ENCODE results near the gene CPN2. TPM values are rescaled to one million over a fixed set of nuclear protein-coding genes. Genes with fewer than 3 reads are reported as not detected.
A peak's percentile ranks its signal among the peaks of the same experiment; 100 is the strongest.

Gene CPN2
- total and polyA plus RNA-seq, 2 of the 8 experiments (the other 6 are each of a cell fraction or from before 2014, with no cell fraction given) = 0.03 TPM; not detected in 1

DNA sequence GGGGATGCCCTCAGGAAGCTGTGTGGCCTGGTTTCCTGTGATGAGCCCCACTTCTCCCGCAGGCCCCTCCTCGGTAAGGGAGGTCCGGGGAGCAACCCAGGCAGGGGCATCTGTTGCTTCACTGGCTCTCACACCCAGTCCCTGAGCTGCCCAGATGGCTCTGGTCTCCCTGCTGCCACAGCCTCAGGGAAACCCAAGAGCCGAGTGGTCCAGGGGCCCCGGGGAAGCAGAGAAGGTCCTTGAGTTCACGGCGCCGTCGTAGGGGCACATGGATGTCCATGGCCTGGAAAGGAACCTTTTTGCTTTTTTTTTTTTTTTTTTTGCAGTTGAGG is 31.7 kb upstream of the CPN2 start:
- Histone ChIP-seq H3K23ac (ENCODE audit: insufficient read length) (no peak overlapping the region), H2BK12ac (ENCODE audit: low read depth, low read length) (no peak overlapping the region), H3K79me1 (ENCODE audit: low read depth, low read length) (no peaks in the 10 kb centered on the region), H2AK5ac (ENCODE audit: low read depth, low read length) (no peak overlapping the region), H3K79me2 (ENCODE audit: control insufficient read depth in 1 of 2, insufficient read depth in 2 of 2, low read length in 2 of 2) (no peaks in the 10 kb centered on the region), H4K91ac (replicated peaks; ENCODE audit: insufficient read length, low read length) (no peak overlapping the region), H2AFZ (ENCODE audit: low read length) (no peak overlapping the region), H4K8ac (ENCODE audit: extremely low read depth, insufficient read depth, low read length) (no peak overlapping the region), H2BK5ac (ENCODE audit: low read depth, low read length) (no peak overlapping the region), H3K9ac (replicated peaks in 1 of 4; ENCODE audit: extremely low read depth in 1 of 4, low read depth in 3 of 4, low read length in 3 of 4) (no peak overlapping the region), H3K27ac (ENCODE audit: low read depth, low read length) (no peak overlapping the region), H3K4ac (replicated peaks; ENCODE audit: insufficient read length, low read depth, low read length) (no peak overlapping the region), H3K4me1 (replicated peaks in 1 of 4; ENCODE audit: control insufficient read depth in 3 of 4, insufficient read depth in 4 of 4, low read length in 3 of 4) (peaks cover 0 to 10% (median 6%) of the 10 kb centered on the region in 4 experiments; a peak in 6 of 7 replicates), H3K9me3 (ENCODE audit: insufficient read depth in 2 of 2, low read depth in 1 of 2, low read length in 1 of 2) (no peaks in the 10 kb centered on the region), H3K27me3 (replicated peaks in 1 of 4; ENCODE audit: control insufficient read depth in 3 of 4, extremely low read depth in 1 of 4, insufficient read depth in 3 of 4, low read length in 3 of 4) (no peaks in the 10 kb centered on the region; a peak in 1 of 7 replicates), H2BK20ac (ENCODE audit: low read length) (no peak overlapping the region), H3K14ac (ENCODE audit: insufficient read length) (no peak overlapping the region), H3K4me2 (ENCODE audit: insufficient read depth in 1 of 2, low read depth in 2 of 2, low read length in 2 of 2) (no peak overlapping the region), H3K18ac (ENCODE audit: extremely low read depth, low read length) (no peak overlapping the region), H3K23me2 (ENCODE audit: low read depth, low read length) (no peaks in the 10 kb centered on the region), H3K4me3 (ENCODE audit: extremely low read depth in 1 of 4, insufficient read depth in 2 of 4, low read depth in 3 of 4, low read length in 4 of 4) (no peak overlapping the region; a peak in 1 of 8 replicates), H2BK120ac (replicated peaks; ENCODE audit: low read depth, low read length) (no peak overlapping the region), H3K56ac (replicated peaks; ENCODE audit: insufficient read length, low read depth, low read length) (no peak overlapping the region), H3K36me3 (ENCODE audit: control insufficient read depth in 2 of 4, insufficient read depth in 4 of 4, low read length in 3 of 4) (no peaks in the 10 kb centered on the region), H4K5ac (ENCODE audit: insufficient read length, low read depth, low read length) (no peak overlapping the region), H4K20me1 (replicated peaks in 1 of 2; ENCODE audit: control insufficient read depth in 1 of 2, insufficient read depth in 2 of 2, low read length in 2 of 2) (no peaks in the 10 kb centered on the region), H2BK15ac (ENCODE audit: low read length) (no peak overlapping the region)
- FAIRE-seq (no peak), DNase-seq (ENCODE audit: low read depth in 1 of 2, low spot score in 2 of 2) (peak in 1 of 2 experiments; percentile 53)
- ChIA-PET CTCF (ENCODE audit: partially characterized antibody) (interaction anchor here (0.6 to 1.8 kb wide), 6 partner anchors 12 to 581 kb away, joined by 3 to 6 read pairs (median 4); no protein-coding TSS in a partner anchor), POLR2A (ENCODE audit: partially characterized antibody) (interaction anchor here (0.9 to 2.0 kb wide), 3 partner anchors 12 to 19 kb away, joined by 3 to 8 read pairs (median 6); partner anchors contain the start of gene LRRC15)
- 97% methylated on average over 9 of the region's 9 CpGs; no CpG with 5 or more reads in 1 of the 2 experiments for WGBS, 2 experiments (ENCODE audit: extremely low coverage in 1 of 2, insufficient coverage in 1 of 2, insufficient read length in 1 of 2, insufficient replicate concordance in 2 of 2, low coverage in 1 of 2, low lambda C conversion rate in 2 of 2, missing lambda C conversion rate in 1 of 2)
- no peak for TF ChIP-seq SAP30 (IDR thresholded peaks at IDR 0.05; ENCODE audit: insufficient read depth, insufficient replicate concordance, low read length)
- TF ChIP-seq NANOG (IDR thresholded peaks at IDR 0.05; ENCODE audit: insufficient read depth, low read depth, low read length, poor library complexity, severe bottlenecking) = no peak
- TF ChIP-seq JUND (IDR thresholded peaks at IDR 0.05; ENCODE audit: low read length) = no peak
- TF ChIP-seq SUZ12 (IDR thresholded peaks at IDR 0.05; ENCODE audit: low read length) = no peak
- TF ChIP-seq NRF1 (IDR thresholded peaks at IDR 0.05; ENCODE audit: low read depth, low read length) = no peak
- TF ChIP-seq, protein P1, sequence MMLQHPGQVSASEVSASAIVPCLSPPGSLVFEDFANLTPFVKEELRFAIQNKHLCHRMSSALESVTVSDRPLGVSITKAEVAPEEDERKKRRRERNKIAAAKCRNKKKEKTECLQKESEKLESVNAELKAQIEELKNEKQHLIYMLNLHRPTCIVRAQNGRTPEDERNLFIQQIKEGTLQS (IDR thresholded peaks at IDR 0.05; ENCODE audit: insufficient read depth, low read depth, low read length) = no peak
- no peak for TF ChIP-seq GTF2F1 (IDR thresholded peaks at IDR 0.05; ENCODE audit: borderline replicate concordance, low read depth, low read length)
- TF ChIP-seq ZNF274 (IDR thresholded peaks at IDR 0.05; ENCODE audit: borderline replicate concordance, extremely low read depth, low read length) = no peak
- TF ChIP-seq SIN3A (conservative IDR thresholded peaks at IDR 0.05 in 1 of 2, IDR thresholded peaks at IDR 0.05 in 1 of 2; ENCODE audit: low read depth in 1 of 2, low read length in 2 of 2) = no peak
- no peak for TF ChIP-seq POLR2AphosphoS5 (IDR thresholded peaks at IDR 0.05; ENCODE audit: low read depth, low read length)
- no peak for TF ChIP-seq RNF2 (IDR thresholded peaks at IDR 0.05; ENCODE audit: borderline replicate concordance, low read depth, low read length, missing control alignments, poor library complexity, severe bottlenecking)
- TF ChIP-seq TAF1 (IDR thresholded peaks at IDR 0.05; ENCODE audit: low read depth, low read length) = no peak

Data from H1 (cell line).